Measurements from ENCODE around the gene OSBPL1A.

Gene OSBPL1A

GRCh38 chr18:24190590-24190989, 207.0 kb downstream of the OSBPL1A start:
- H3K36me3 ChIP-seq (ENCODE audit: low read length): no peaks in the 10 kb centered on the region
- H3F3A ChIP-seq (ENCODE audit: insufficient read depth): no peaks in the 10 kb centered on the region
- H2AFZ ChIP-seq (ENCODE audit: low read depth, low read length, severe bottlenecking): no peak overlapping the region
- H4K20me1 ChIP-seq (ENCODE audit: low read depth, low read length): no peaks in the 10 kb centered on the region
- H3K4me2 ChIP-seq (ENCODE audit: low read depth, low read length, poor library complexity, severe bottlenecking): no peak overlapping the region
- H3K9me3 ChIP-seq (ENCODE audit: insufficient read depth, low read length): no peaks in the 10 kb centered on the region
- no peaks in the 10 kb centered on the region for H3K79me2 ChIP-seq (ENCODE audit: insufficient read depth, low read length)
- no peak overlapping the region for H3K4me3 ChIP-seq (ENCODE audit: insufficient read depth, low read length, poor library complexity, severe bottlenecking)
- no peak for TF ChIP-seq EZH2phosphoT487 (conservative IDR thresholded peaks at IDR 0.05; ENCODE audit: low read length)
- TF ChIP-seq CTCF (IDR thresholded peaks at IDR 0.05; ENCODE audit: insufficient read depth, low read length, poor library complexity, severe bottlenecking): no peak
- no peak overlapping the region for H3K27ac ChIP-seq (ENCODE audit: low read depth, low read length)
- no peaks in the 10 kb centered on the region for H3K9me2 ChIP-seq (replicated peaks; ENCODE audit: insufficient read depth, low read length)
- no peaks in the 10 kb centered on the region for H3K27me3 ChIP-seq (ENCODE audit: low read length)
- H3K9ac ChIP-seq (ENCODE audit: low read length): no peak overlapping the region

- no peak for TF ChIP-seq CTCF (IDR thresholded peaks at IDR 0.05; ENCODE audit: insufficient read depth, low read length, poor library complexity, severe bottlenecking)
- TF ChIP-seq EZH2phosphoT487 (conservative IDR thresholded peaks at IDR 0.05; ENCODE audit: low read length): no peak
Observed at GRCh38 chr18:24189664-24190346, 207.8 kb downstream of the OSBPL1A start.

GRCh38 chr18:24189007-24189528, 208.6 kb downstream of the OSBPL1A start:
- Histone ChIP-seq H3K4me3 (ENCODE audit: insufficient read depth, low read length, poor library complexity, severe bottlenecking) (no peak overlapping the region), H3K9ac (ENCODE audit: low read length) (no peak overlapping the region), H3K4me2 (ENCODE audit: low read depth, low read length, poor library complexity, severe bottlenecking) (no peak overlapping the region), H3K27me3 (ENCODE audit: low read length) (no peaks in the 10 kb centered on the region), H3K9me3 (ENCODE audit: insufficient read depth, low read length) (no peaks in the 10 kb centered on the region), H2AFZ (ENCODE audit: low read depth, low read length, severe bottlenecking) (no peak overlapping the region), H3K27ac (ENCODE audit: low read depth, low read length) (no peak overlapping the region), H3K36me3 (ENCODE audit: low read length) (no peaks in the 10 kb centered on the region), H4K20me1 (ENCODE audit: low read depth, low read length) (no peaks in the 10 kb centered on the region), H3K79me2 (ENCODE audit: insufficient read depth, low read length) (no peaks in the 10 kb centered on the region), H3K9me2 (replicated peaks; ENCODE audit: insufficient read depth, low read length) (no peaks in the 10 kb centered on the region), H3F3A (ENCODE audit: insufficient read depth) (no peaks in the 10 kb centered on the region)
- no peak for TF ChIP-seq CTCF (IDR thresholded peaks at IDR 0.05; ENCODE audit: insufficient read depth, low read length, poor library complexity, severe bottlenecking)
- no peak for TF ChIP-seq EZH2phosphoT487 (conservative IDR thresholded peaks at IDR 0.05; ENCODE audit: low read length)

More at GRCh38 chr18:24189664-24190346, 207.8 kb downstream of the OSBPL1A start:
- Histone ChIP-seq H2AFZ (ENCODE audit: low read depth, low read length, severe bottlenecking) (no peak overlapping the region), H3K9me2 (replicated peaks; ENCODE audit: insufficient read depth, low read length) (no peaks in the 10 kb centered on the region), H3K27me3 (ENCODE audit: low read length) (no peaks in the 10 kb centered on the region), H3K4me3 (ENCODE audit: insufficient read depth, low read length, poor library complexity, severe bottlenecking) (no peak overlapping the region), H3K9me3 (ENCODE audit: insufficient read depth, low read length) (no peaks in the 10 kb centered on the region), H3K79me2 (ENCODE audit: insufficient read depth, low read length) (no peaks in the 10 kb centered on the region), H3K27ac (ENCODE audit: low read depth, low read length) (no peak overlapping the region), H3K4me2 (ENCODE audit: low read depth, low read length, poor library complexity, severe bottlenecking) (no peak overlapping the region), H3K36me3 (ENCODE audit: low read length) (no peaks in the 10 kb centered on the region), H3K9ac (ENCODE audit: low read length) (no peak overlapping the region), H3F3A (ENCODE audit: insufficient read depth) (no peaks in the 10 kb centered on the region), H4K20me1 (ENCODE audit: low read depth, low read length) (no peaks in the 10 kb centered on the region)

All from SU-DHL-6 (cell line).